Inflammatory macrophage treated with lipopolysaccharide for 4 hours (primary cell): ENCODE results near the gene MST1.

Experiments used
- DNase-seq: peaks from one replicate; pipeline ENCODE4 v3.0.0-alpha.2; 2020

Gene MST1

GRCh38 chr3:49673715-49674496 lies 15.4 kb downstream of the MST1 start, which contains the start of gene APEH:
TSS of gene APEH (plus strand) at chr3:49674351. CDS start at chr3:49674402, 51 bp downstream.
- peak; percentile 97 for DNase-seq

GRCh38 chr3:49673121-49673714 lies 16.1 kb downstream of the MST1 start:
- peak; percentile 55 for DNase-seq

- DNase-seq = peak; percentile 51
Measured at GRCh38 chr3:49671291-49672288, 17.7 kb downstream of the MST1 start.

- no peak for DNase-seq
Measured at GRCh38 chr3:49670940-49671290, 18.4 kb downstream of the MST1 start.

GRCh38 chr3:49669352-49669751 lies 19.9 kb downstream of the MST1 start:
- DNase-seq = no peak

- no peak for DNase-seq
Measured at GRCh38 chr3:49668861-49669260, 20.4 kb downstream of the MST1 start.

- DNase-seq = no peak
Measured at GRCh38 chr3:49668414-49668797, 20.9 kb downstream of the MST1 start.

- DNase-seq = no peak
Measured at GRCh38 chr3:49667701-49668413, 21.4 kb downstream of the MST1 start.

GRCh38 chr3:49666592-49666991 lies 22.7 kb downstream of the MST1 start:
- no peak for DNase-seq

- DNase-seq = no peak
Measured at GRCh38 chr3:49665822-49666519, 23.3 kb downstream of the MST1 start.

GRCh38 chr3:49664300-49664699 lies 25.0 kb downstream of the MST1 start:
- DNase-seq = no peak

GRCh38 chr3:49663831-49664230 lies 25.4 kb downstream of the MST1 start:
- no peak for DNase-seq

- DNase-seq = no peak
Measured at GRCh38 chr3:49662720-49663413, 26.4 kb downstream of the MST1 start.

GRCh38 chr3:49662021-49662420 lies 27.3 kb downstream of the MST1 start:
- DNase-seq = no peak

- DNase-seq = no peak
Measured at GRCh38 chr3:49661281-49661680, 28.0 kb downstream of the MST1 start.

GRCh38 chr3:49659756-49660155 lies 29.5 kb downstream of the MST1 start:
- no peak for DNase-seq

GRCh38 chr3:49658711-49659110 lies 30.6 kb downstream of the MST1 start:
- no peak for DNase-seq

GRCh38 chr3:49657208-49657915 lies 31.9 kb downstream of the MST1 start:
- DNase-seq = no peak

GRCh38 chr3:49656541-49657112 lies 32.6 kb downstream of the MST1 start:
- DNase-seq = no peak

GRCh38 chr3:49655731-49656285 lies 33.5 kb downstream of the MST1 start:
- DNase-seq = no peak
